Measurements from ENCODE around the gene ZSCAN5A.

The ZSCAN5A gene

GRCh38 chr19:56317749-56318148 lies 3.1 kb upstream of the ZSCAN5A start:
- TF ChIP-seq EZH2phosphoT487 (conservative IDR thresholded peaks at IDR 0.05; ENCODE audit: low read length) (no peak), CTCF (IDR thresholded peaks at IDR 0.05; ENCODE audit: insufficient read depth, low read length, poor library complexity, severe bottlenecking) (no peak)
- Histone ChIP-seq H3K27me3 (ENCODE audit: low read length) (no peaks in the 10 kb centered on the region), H4K20me1 (ENCODE audit: low read depth, low read length) (no peaks in the 10 kb centered on the region), H3F3A (ENCODE audit: insufficient read depth) (no peaks in the 10 kb centered on the region), H2AFZ (ENCODE audit: low read depth, low read length, severe bottlenecking) (no peak overlapping the region), H3K9me3 (ENCODE audit: insufficient read depth, low read length) (no peaks in the 10 kb centered on the region), H3K27ac (ENCODE audit: low read depth, low read length) (no peak overlapping the region), H3K4me3 (ENCODE audit: insufficient read depth, low read length, poor library complexity, severe bottlenecking) (no peak overlapping the region), H3K4me2 (ENCODE audit: low read depth, low read length, poor library complexity, severe bottlenecking) (no peak overlapping the region), H3K36me3 (ENCODE audit: low read length) (no peaks in the 10 kb centered on the region), H3K9me2 (replicated peaks; ENCODE audit: insufficient read depth, low read length) (no peaks in the 10 kb centered on the region), H3K79me2 (ENCODE audit: insufficient read depth, low read length) (no peaks in the 10 kb centered on the region), H3K9ac (ENCODE audit: low read length) (no peak overlapping the region)

GRCh38 chr19:56316728-56317127 lies 2.1 kb upstream of the ZSCAN5A start:
- Histone ChIP-seq H3K9me2 (replicated peaks; ENCODE audit: insufficient read depth, low read length) (no peaks in the 10 kb centered on the region), H3K36me3 (ENCODE audit: low read length) (no peaks in the 10 kb centered on the region)

GRCh38 chr19:56315077-56315828 lies 614 bp upstream of the ZSCAN5A start:
- Histone ChIP-seq H2AFZ (ENCODE audit: low read depth, low read length, severe bottlenecking) (peak overlapping the region; percentile 90), H3F3A (ENCODE audit: insufficient read depth) (no peaks in the 10 kb centered on the region; the same call in 1 of the 2 replicates), H3K27ac (ENCODE audit: low read depth, low read length) (peak overlapping the region; percentile 89), H3K79me2 (ENCODE audit: insufficient read depth, low read length) (no peaks in the 10 kb centered on the region), H4K20me1 (ENCODE audit: low read depth, low read length) (no peaks in the 10 kb centered on the region), H3K9me2 (replicated peaks; ENCODE audit: insufficient read depth, low read length) (no peaks in the 10 kb centered on the region), H3K36me3 (ENCODE audit: low read length) (no peaks in the 10 kb centered on the region), H3K9me3 (ENCODE audit: insufficient read depth, low read length) (no peaks in the 10 kb centered on the region), H3K4me2 (ENCODE audit: low read depth, low read length, poor library complexity, severe bottlenecking) (peak overlapping the region; percentile 70), H3K4me3 (ENCODE audit: insufficient read depth, low read length, poor library complexity, severe bottlenecking) (peak overlapping the region; percentile 97), H3K27me3 (ENCODE audit: low read length) (no peaks in the 10 kb centered on the region), H3K9ac (ENCODE audit: low read length) (peak overlapping the region; percentile 67)
- no peak for TF ChIP-seq CTCF (IDR thresholded peaks at IDR 0.05; ENCODE audit: insufficient read depth, low read length, poor library complexity, severe bottlenecking)
- TF ChIP-seq EZH2phosphoT487 (conservative IDR thresholded peaks at IDR 0.05; ENCODE audit: low read length), result no peak

More at GRCh38 chr19:56316728-56317127, 2.1 kb upstream of the ZSCAN5A start:
- H3F3A ChIP-seq (ENCODE audit: insufficient read depth), result no peaks in the 10 kb centered on the region
- no peak overlapping the region for H3K4me2 ChIP-seq (ENCODE audit: low read depth, low read length, poor library complexity, severe bottlenecking)
- H3K9me3 ChIP-seq (ENCODE audit: insufficient read depth, low read length), result no peaks in the 10 kb centered on the region
- TF ChIP-seq EZH2phosphoT487 (conservative IDR thresholded peaks at IDR 0.05; ENCODE audit: low read length) (no peak), CTCF (IDR thresholded peaks at IDR 0.05; ENCODE audit: insufficient read depth, low read length, poor library complexity, severe bottlenecking) (no peak)
- H4K20me1 ChIP-seq (ENCODE audit: low read depth, low read length), result no peaks in the 10 kb centered on the region
- no peaks in the 10 kb centered on the region for H3K79me2 ChIP-seq (ENCODE audit: insufficient read depth, low read length)
- H2AFZ ChIP-seq (ENCODE audit: low read depth, low read length, severe bottlenecking), result no peak overlapping the region
- no peaks in the 10 kb centered on the region for H3K27me3 ChIP-seq (ENCODE audit: low read length)
- no peak overlapping the region for H3K9ac ChIP-seq (ENCODE audit: low read length)
- no peak overlapping the region for H3K4me3 ChIP-seq (ENCODE audit: insufficient read depth, low read length, poor library complexity, severe bottlenecking)
- H3K27ac ChIP-seq (ENCODE audit: low read depth, low read length), result no peak overlapping the region

Data from SU-DHL-6 (cell line).